Stimulated activated CD8-positive, alpha-beta memory T cell treated with anti-CD3 and anti-CD28 coated beads, Interleukin-7, amount 100 ng/mL, for 4 hours (primary cell): Measurements from ENCODE around the gene CHRND.

Source experiments
- DNase-seq, 2 donors: peaks; one replicate each; pipeline ENCODE4 v3.0.0-alpha.2; 2020; ENCODE audit warnings: low read depth in 2 of 2

The CHRND gene

DNA sequence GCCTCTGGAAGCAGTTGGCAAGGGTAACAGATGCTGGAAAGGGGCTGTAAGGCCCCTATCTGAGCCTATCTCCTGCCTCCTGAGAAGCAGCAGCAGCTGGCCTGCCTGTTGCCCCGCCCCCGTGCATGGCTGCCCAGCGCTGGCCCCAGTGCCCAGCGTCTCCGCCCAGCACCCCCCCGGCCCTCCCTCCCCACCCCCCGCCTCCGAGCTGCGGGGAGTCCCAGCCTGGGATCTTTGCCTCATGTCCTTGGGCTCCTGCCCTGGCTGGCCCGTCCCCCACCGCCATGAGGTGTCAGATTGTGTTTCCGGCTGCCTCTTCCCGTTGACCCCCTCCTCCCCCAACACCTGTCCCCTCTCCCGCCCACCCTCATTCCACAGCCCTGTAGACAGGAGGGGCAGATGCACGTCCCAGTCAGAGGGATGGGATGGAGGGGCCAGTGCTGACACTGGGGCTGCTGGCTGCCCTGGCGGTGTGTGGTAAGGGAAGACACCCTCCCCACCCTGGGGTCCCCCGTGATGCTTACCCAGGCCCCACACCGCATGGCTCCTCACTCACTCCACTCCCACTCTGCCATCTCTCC lies at the start of gene CHRND:
TSS of gene CHRND (plus strand) at position 370 of the 581 bp plus-strand sequence. CDS start at position 426, 56 bp downstream.
- DNase-seq, result no peak

DNA sequence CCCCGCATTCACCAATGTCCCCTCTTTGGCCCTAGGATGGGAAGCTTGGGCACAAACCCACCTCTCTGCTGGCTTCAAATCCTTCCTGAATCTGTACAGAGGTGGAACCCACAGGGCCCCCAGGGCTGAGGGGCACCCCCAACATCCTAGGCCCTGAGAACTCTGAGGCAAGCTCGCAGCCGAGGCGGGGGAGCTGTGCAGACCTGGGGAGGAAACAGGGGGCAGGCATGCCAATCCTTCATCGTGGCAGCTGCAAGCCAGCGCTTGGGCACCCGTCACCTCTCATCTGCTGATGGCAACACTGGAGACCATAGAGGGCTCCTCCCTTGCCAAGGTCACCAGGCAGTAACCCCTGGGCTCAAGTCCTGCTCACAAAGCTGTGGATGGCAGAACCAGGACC lies 49.2 kb upstream of the CHRND start:
- DNase-seq, result no peak

DNA sequence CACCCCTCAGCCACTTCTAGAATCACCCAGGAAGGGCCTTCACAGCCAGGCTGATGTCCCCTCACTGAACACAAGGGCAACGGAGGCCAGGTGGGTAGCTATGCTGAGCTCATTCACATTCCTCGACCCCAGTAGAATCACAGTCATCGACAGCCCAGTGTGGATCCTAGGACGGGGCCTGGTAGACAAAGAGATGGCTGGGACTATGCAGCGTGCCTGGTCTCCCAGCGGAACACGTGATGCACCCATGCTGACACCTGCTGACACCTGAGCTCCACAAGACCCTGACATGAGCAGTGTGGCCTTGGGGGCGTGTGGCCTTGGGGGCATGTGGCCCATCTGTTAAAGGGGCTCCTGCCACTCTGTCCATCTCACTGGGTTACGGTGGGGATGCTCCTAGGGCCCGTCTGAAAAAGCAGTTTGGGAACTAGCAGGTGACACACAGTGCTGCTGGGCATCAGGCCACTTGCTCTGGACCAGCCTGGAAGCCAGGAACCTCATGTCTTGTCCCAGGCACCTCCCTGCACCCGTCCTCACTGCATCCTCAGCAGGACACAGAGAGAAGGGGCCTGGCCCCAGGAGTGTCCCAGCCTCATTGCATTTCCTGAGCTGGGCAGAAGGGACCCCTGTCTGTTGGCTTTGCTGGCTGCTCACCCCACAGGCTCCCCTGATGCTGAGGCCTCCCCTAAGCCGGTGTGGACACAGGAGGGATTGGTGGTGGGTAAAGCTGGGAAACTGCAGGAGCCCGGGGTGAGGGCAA lies 48.0 kb upstream of the CHRND start:
- no peak for DNase-seq

DNA sequence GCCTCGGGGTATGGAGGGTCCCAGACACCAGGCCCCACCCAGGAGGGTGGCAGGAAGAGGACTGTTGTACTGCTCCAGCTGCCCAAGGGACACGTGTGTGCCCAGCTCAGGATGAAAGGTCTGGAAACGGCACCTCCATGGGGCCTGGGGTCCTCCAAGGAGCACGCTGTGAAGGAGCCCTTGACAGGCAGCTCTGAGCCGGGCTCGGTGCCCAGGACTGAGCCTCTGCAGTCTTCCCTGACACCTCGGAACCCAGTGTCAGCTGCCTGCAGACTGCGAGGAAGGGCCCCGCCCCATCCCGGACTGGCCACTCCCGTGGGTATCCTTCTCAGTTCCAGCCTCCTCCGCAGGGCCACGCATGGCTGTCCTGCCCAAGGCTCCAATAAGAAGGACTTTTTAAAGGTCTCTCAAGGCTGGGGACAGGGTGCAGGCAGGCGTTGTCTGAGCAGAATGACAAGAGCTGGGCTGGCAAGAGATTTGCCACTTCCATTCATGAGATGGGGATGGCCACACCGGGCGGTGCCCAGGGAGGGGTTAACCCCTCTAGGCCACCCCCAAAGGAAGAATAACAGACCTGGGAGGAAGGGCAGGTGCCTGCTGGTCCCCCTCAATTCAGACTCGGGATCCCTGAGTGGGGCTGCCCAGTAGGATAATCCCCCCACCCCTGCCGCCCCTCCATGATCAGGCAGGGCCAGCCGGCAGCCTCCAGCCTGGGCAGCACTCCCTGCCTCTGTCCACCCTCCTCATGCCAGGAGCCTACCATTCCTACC lies 47.2 kb upstream of the CHRND start:
- DNase-seq, result no peak

DNA sequence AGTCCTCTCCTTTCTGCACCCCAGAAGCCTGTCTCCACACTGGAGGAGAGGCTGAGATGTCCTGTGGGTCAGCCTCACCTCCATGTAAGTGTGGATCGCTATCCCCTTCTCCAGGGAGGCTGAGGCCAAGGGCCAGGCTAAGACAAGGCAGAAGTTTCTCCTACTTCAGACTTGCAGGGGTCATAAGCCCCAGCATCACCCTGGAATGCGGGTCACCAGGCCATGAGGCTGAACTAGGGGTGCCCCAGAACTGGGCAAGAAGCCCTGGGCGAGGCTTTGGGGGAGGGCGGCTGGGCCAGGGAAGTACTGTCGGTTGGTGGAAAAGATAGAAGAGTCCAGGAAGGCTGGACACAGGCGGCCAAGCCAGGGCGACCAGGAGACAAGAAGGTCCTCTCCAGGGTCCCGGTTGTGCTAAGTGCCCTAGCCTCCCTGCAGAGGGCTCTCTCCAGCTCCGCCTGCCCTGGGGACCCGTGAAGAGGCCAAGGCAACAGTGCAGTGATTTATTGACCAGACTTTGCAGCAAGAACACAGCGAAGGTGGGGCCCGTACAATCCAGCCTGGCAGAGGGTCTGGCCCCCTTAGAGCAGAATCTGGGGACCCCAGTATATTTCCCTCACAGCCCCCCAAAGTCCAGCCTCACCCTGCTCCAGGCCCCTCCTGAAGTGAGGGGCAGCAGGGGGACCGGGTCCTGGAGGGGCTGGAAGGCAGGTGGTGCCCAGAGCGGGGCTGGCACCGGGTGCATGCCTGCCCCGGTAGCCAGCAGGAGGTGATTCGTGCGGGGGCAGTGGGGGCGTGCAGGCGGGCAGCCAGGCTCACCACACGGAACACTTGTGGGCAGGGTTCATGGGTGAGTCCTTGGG lies 46.4 kb upstream of the CHRND start:
- DNase-seq, result no peak

DNA sequence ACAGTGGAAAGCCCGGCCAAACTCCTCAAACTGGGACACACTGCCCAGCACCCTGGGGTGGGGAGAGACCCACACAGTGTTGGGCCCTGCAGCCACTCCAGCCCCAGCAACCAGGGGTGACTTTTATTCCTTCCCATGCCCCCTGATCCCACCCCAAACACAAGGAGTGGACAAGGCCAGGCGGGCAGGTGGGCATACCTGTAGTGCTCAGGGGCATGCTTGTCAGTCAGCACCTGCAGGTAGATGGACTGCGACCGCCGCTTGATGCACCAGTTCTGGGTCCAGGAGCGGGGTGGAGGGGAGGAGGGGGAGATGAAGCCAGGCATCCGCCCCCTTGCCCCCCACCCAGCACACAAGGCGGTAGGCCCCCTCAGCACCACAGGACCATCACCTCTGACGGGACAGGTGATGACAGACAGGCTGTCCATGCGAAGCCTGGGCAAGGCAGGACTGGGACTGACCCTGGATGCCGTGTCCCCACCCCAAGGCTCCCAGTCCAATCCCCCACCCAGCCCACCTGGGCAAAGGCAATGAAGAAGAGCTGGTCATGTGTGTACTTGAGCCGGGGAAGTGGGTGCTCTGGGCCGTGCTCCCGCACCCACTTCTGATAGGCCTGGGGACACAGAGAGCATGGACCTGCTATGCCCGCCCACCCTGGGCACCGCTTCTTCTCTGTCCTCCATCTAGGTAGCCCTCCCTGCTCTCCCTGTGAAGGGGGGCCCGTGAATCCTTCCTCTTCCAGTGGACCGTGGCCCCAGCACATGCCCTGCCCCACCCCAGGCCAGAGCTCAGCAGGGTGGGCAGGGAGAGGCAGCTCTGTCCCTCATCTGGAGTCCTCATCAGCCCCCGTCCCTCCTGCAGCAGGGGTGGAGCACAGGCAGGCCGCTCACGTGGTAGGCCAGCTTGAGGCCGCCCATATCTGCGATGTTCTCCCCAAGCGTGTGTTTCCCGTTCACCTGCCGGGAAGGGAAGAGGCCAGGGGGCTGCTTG lies 45.5 kb upstream of the CHRND start:
- no peak for DNase-seq

DNA sequence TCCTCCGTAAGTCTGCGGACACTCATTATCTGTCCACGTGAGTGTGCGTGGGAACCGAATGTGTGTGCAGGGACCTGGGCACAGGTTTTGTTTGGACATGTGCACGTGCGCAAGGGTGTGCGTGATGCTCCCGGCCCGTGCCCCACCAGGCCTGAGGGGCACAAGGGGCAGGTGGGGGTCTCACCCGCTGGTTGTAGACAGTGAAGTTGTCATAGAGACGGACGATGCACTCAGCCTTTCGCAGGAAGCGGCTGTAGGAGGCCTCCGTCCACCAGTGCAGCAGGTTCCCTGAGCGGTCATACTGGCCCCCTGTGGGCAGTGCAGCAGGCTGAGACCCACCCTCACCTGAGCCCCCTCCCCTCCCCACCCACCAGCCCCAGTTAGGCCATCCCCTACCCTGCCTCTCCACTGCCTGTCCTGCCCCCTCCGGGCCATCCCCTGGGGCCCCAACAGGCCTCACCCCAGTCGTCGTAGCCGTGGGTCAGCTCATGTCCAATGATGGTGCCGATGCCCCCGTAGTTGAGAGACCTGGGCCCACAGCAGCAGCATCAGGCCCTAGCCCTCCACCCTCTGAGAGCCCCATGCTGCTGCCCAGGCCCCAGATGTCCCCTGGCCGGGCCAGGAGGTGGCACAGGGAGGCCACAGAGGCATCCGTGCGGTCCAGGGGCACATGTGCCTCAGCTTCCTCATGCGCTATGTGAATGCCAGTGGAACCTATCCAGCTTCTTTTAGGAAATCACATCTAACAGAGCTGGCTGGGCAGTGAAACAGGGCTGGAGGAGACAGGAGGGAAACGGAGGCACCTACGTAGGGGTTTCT lies 44.4 kb upstream of the CHRND start:
- DNase-seq, result no peak

DNA sequence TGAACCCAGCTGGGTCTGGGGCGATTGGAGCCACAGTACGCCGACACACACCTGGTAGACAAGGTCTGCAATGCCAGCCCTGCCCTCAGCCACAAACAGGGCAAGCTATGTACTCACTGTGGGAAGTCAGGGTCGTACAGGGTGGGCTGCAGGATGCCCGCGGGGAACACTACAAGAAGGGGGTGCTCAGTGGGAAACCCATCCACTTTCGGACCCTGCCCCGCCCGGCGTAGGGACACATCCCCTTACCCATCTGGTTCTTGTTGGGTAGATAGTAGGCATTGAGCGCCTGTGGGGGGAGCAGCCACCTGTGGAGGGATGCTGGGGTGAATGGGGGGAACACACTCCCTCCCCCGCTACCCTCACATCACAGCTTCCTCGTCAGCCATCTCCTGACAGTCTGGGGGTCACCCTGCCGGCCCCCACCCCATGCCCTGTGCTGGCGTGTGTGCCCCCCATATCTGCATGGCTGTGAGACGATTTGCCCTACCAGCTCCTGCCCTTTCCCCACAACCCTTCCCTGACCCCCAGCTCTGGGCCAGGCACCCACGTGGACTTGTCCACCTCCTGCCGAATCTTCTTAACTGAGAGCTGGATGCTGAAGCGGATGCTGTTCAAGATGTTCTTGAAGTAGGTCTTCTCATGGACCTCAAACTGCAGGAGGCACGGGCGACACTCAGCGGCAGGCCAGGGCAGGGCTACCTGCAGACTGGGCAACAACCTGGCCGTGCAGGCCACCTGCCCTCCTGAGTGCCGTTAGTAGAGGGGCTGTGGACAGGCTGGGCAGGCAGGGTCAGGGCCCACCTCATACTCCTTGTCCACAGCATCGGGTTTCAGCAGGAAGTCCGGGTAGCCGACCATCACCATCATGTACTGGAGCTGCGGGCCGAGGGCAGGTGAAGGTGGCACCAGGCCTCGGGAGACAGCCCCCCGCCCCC lies 43.4 kb upstream of the CHRND start:
- no peak for DNase-seq

DNA sequence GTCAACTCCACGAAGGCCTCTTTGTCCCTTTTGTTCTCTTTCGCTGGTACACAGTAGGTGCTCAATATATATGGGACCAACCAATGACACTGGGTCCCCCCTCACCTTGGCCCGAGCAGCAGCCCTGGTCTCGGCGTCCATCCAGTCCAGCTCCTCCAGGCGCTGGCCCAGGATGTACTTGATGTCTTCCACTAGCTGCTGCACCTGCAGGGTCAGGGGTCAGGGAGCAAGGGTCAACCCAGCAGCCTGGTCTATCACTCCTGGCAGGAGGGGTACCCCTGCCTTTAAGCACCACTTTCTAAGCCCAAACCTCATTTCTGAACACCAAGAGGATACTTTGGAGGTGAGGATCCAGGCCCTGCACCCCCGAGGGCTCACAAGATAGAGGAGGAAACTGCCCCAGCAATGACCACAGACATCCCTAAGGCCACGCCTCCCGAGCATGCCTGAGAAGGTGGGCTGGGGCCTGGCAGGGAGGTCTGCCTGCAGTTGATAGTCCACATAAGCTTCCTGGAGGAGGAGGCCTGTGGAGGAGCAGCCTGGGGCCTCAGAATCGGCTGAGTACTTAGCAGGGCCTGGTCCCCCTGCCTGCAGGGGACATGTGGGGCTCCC lies 42.5 kb upstream of the CHRND start:
- DNase-seq, result no peak

DNA sequence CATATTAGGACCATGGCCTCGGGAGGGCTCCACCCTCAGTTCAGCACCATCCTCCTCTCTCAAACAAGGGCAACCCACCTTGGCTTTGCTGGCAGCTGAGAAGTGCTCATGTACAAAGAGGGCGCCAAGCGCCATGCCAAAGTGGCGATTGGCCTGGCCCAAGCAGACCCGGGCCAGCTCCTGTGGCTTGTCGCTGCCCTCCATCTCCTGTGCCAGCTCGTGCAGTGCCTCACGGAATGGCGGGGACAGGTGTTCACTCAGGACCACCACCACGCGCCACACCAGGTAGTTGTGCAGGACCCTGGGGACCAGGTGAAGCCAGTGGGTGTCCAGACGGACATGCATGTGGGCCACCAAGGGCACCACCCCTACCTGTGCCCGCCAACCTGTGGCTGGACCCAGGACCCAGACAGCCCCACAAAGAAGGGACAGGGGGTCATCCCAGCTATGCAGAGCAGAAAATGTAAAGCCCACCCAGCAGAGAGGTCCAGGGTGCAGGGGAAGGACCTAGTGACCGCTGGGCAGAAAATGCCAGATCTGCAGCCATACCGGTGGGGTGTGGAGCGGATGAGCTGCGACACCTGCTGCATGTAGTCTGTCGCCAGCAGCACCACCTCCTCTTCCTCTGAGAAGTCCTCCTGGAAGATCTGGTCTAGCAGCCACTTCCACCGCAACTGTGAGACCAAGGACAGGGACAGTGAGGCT lies 41.9 kb upstream of the CHRND start:
- no peak for DNase-seq

DNA sequence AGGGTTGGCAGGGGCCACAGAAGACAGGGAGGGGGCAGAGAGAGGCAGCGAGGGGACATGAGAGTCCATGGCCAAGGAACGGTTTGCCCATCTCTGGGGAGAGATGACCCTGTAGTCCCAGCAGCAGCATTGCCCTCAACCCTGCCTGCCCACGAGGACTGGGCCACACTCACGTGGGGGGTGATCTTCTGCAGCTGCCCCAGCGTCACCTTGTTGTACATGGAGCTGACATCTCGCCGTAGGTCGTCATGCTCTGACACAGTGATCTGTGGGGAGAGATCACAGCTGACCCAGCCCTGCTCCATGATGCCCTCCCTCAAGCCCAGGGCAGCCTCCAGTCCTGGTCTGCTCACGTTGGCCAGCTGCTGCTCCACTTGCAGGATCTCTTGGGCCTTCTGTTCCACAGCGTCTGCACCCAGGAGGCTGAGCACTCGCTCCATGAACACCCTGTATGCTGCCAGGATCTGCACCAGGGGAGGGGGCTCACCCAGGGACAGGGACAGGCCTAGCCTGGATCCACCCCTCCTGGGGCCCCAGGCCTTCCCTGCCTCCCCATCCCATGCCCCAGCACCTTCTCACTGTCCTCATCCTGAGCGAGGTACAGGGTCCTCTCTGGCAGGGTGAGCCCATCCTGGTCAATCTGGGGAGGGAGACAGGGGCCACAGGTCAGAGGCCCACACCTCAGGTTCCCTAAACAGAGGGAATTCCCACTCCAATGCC lies 41.2 kb upstream of the CHRND start:
- DNase-seq, result no peak

DNA sequence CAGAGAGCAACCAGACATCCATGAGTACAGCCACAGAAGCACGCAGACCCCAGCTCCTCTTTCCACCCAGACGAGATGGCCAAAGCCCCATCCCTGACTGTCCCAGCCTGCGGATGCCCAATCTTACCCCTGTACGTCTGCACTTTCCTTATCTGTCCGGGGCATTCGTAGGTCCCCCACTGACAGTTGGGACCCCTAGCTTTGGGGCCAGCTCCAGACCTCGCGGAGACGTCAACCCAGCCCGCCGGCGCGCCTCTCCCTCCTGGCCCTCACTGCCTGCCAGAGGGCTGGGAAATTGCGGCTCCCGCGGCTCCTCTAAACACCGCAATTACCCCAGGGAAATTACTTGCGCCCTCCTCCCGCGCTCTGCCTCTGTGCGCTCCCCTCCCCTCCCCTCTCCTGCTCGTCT lies 40.6 kb upstream of the CHRND start:
- no peak for DNase-seq

DNA sequence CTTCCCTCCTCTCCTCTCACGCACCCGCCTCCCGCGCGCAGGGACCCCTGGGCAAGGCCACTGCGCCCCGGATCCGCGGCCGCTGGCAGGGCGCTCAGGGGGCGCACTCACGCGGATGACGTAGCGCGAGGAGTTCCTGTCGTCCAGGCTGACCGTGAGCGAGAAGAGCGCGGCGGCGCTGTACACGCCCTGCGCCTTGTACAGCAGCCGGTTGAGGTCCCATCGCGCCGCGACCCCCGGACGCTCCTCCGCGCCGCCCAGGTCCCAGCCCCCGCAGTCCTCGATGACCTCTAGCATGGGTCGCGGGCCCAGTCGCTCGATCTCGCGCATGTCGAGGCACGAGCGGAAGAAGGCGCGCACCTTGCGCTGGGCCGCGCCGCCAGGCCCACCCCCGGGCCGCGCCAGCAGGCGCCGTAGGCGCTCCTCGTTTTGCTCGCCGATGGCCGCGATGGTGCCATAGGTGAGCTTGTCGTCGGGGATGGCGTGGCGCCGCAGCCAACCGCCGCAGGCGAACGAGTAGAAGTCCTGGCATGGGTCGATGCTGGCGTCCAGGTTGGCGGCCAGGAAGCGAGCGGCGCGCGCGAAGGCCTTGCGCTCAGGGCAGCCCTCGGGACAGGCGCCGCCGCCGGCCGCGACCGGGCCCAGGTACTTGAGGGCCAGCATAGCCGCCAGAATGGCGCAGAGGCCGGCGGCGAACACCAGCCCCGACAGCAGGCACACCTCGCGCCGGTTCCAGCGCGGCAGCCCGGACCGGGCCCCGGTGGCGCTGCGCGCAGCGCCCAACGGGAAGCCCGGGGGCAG lies 40.0 kb upstream of the CHRND start:
- DNase-seq, result no peak

DNA sequence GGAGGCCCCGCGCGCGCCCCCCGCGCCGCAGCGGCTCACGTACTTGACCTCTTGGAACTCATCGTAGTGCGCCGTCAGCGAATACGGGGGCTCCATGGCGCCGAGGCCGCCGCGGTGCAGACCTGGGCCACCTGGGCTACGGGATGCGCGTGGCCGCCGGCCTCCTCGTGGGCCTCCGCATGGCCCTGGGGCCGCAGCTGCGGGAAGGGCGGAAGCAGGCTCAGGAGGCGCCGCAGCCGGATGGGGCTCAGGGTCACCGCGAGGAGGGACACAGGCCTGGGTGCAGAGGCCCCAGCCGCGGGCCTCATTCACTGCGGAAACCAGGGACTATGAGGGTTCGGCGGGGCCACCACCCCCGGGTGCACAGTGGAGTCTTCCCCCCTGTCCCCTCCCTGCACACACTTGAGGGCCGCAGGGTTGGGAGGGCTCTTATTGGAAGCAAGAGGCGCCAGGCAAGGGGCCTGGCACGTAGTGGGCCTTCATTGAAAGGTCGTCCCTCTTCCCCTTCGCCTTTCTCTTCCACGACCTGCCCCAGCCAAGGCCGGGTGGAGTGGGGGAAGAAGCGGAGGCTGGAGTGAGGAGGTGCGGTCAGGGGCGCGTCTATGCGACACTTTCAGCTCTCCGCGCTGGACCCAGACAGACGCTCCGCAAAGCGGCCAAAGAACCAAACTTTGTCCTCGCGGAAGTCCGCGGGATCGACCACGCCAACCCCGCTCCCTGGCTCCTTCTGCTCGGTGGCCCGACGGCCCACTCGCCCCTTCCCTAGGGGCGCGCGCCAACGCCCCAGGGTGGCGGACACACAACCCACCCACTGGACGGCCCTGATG lies 39.2 kb upstream of the CHRND start:
- no peak for DNase-seq

DNA sequence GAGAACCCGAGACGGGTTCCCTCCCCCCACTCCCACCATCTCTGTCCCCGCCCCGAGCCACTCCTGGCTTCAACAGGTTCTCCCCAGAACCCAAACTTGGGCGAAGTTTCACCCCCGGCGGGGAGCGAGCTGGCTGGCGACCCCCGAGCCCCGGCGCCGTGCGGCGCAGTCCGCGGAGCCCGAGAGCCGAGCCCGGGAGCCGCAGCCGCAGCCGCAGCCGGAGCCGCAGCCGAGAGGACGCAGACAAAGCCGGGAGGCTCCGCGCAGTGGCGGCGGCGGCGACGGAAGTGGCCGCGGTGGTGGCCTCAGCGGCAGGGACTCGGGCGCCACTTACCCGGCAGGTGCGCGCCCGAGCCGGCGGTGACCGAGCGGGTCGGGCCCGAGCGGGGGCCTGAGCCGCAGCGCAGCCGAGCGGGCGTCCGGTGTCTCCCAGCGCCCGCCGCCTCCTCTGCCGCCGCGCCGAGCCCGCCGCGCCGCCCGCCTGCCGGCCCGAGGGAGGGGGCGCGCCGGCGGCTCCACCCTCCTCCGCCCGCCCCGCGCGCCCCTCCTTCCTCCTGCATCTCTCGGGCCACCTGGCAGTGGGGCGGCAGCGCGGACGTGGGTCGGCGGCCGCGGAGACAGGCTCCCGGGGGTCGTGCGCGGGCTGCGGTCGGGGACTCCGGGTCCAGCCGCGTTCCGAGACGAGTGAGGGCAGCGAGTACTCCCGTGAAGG lies 38.4 kb upstream of the CHRND start, which contains the start of gene ECEL1:
TSS of gene ECEL1 (minus strand) at position 450 of the 712 bp plus-strand sequence. CDS start 1,181 bp downstream, outside the sequence.
- DNase-seq, result no peak
